Fibroblast of peridontal ligament (primary cell): ENCODE measurements around the gene STARD5.
"Not testable (repeated sequence)": the region's sequence is repeated elsewhere in the genome, so short reads cannot be mapped to it uniquely, and the experiment has no call there.

Source experiments
- DNase-seq: peaks from one replicate; pipeline ENCODE4 v3.0.0-alpha.2; 2010; ENCODE audit errors: extremely low read depth

Gene STARD5

GRCh38 chr15:81323944-81324881 is at the start of gene STARD5:
Gene STARD5, minus strand, starts transcription at chr15:81324141. Its CDS starts 42 bp downstream, at chr15:81324099.
- DNase-seq: peak; percentile 93

GRCh38 chr15:81373176-81373575 is 49.2 kb upstream of the STARD5 start:
- no peak for DNase-seq

GRCh38 chr15:81372575-81372974 is 48.6 kb upstream of the STARD5 start:
- DNase-seq: no peak

- no peak for DNase-seq
Measured at GRCh38 chr15:81363718-81364500, 40.0 kb upstream of the STARD5 start.

GRCh38 chr15:81363276-81363675 is 39.3 kb upstream of the STARD5 start:
- DNase-seq: no peak

- DNase-seq: no peak
Measured at GRCh38 chr15:81362790-81363189, 38.8 kb upstream of the STARD5 start.

GRCh38 chr15:81361891-81362290 is 38.0 kb upstream of the STARD5 start:
- DNase-seq: no peak

- no peak for DNase-seq
Measured at GRCh38 chr15:81360491-81360890, 36.5 kb upstream of the STARD5 start.

GRCh38 chr15:81358248-81358647 is 34.3 kb upstream of the STARD5 start:
- DNase-seq: no peak

GRCh38 chr15:81357180-81357686 is 33.3 kb upstream of the STARD5 start:
- DNase-seq: no peak

- DNase-seq: no peak
Measured at GRCh38 chr15:81356252-81356651, 32.3 kb upstream of the STARD5 start.

GRCh38 chr15:81351651-81352050 is 27.7 kb upstream of the STARD5 start:
- DNase-seq: no peak

GRCh38 chr15:81349271-81349670 is 25.3 kb upstream of the STARD5 start:
- no peak for DNase-seq

- not testable (repeated sequence) for DNase-seq
Measured at GRCh38 chr15:81348691-81349090, 24.8 kb upstream of the STARD5 start.

GRCh38 chr15:81347910-81348309 is 24.0 kb upstream of the STARD5 start:
- DNase-seq: no peak

GRCh38 chr15:81346611-81347010 is 22.7 kb upstream of the STARD5 start:
- no peak for DNase-seq

- no peak for DNase-seq
Measured at GRCh38 chr15:81343371-81343770, 19.4 kb upstream of the STARD5 start.

GRCh38 chr15:81341351-81341750 is 17.4 kb upstream of the STARD5 start:
- no peak for DNase-seq

- no peak for DNase-seq
Measured at GRCh38 chr15:81339851-81340250, 15.9 kb upstream of the STARD5 start.

GRCh38 chr15:81339321-81339720 is 15.4 kb upstream of the STARD5 start:
- DNase-seq: no peak

- peak; percentile 89 for DNase-seq
Measured at GRCh38 chr15:81338170-81339007, 14.4 kb upstream of the STARD5 start.
